K562 (cell line): Measurements from ENCODE around the gene DGCR8. TPM values are rescaled to one million over a fixed set of nuclear protein-coding genes. Genes with fewer than 3 reads are reported as not detected.

Experiments used
- ARID2 ChIP-seq: fragments of 450-650 bp; IDR thresholded peaks from 2 replicates; pipeline ENCODE4 v1.6.1; 2017; ENCODE audit warnings: antibody characterized with exemption, mild to moderate bottlenecking
- CCNT2 ChIP-seq: IDR thresholded peaks from 2 replicates; pipeline ENCODE4 v1.6.1; 2011; ENCODE audit warnings: borderline replicate concordance, low read depth, mild to moderate bottlenecking, moderate library complexity, mixed read lengths, low read length; ENCODE audit not compliant: insufficient read length; ENCODE audit errors: extremely low read depth
- CREB1 ChIP-seq, 2 experiments: sonication (generic) in 1 of 2; formaldehyde crosslinking in 1 of 2; IDR thresholded peaks; 2 replicates each; pipeline versions ENCODE4 v1.6.1 to v1.8.0; 2012 to 2022; ENCODE audit warnings: inconsistent platforms in 1 of 2, mild to moderate bottlenecking in 1 of 2, missing genetic modification reagents in 1 of 2, moderate library complexity in 1 of 2
- CTBP1 ChIP-seq: fragments of 450-650 bp; IDR thresholded peaks from 2 replicates; pipeline ENCODE4 v1.6.1; 2016; ENCODE audit warnings: borderline replicate concordance
- DNMT1 ChIP-seq: fragments of 450-650 bp; IDR thresholded peaks from 2 replicates; pipeline ENCODE4 v1.6.1; 2016; ENCODE audit warnings: antibody characterized with exemption, mild to moderate bottlenecking
- EHMT2 ChIP-seq: fragments of 450-650 bp; IDR thresholded peaks from 2 replicates; pipeline ENCODE4 v1.6.1; 2018; ENCODE audit warnings: antibody characterized with exemption
- ELF1 ChIP-seq: fragments of 200-800 bp; sonication (Bioruptor generic); IDR thresholded peaks from 2 replicates; pipeline ENCODE4 v1.6.1; 2016; ENCODE audit warnings: missing genetic modification characterization, missing compliant biosample characterization
- FOXA3 ChIP-seq, 2 experiments: fragments of 450-650 bp in 1 of 2; sonication (generic) in 1 of 2; formaldehyde crosslinking; IDR thresholded peaks in 1 of 2; conservative IDR thresholded peaks in 1 of 2; 2 replicates each; pipeline versions ENCODE4 v1.4.0 to v1.8.0; 2020 to 2022; ENCODE audit warnings: mild to moderate bottlenecking in 2 of 2, missing genetic modification reagents in 1 of 2
- HCFC1 ChIP-seq: IDR thresholded peaks from 2 replicates; pipeline ENCODE4 v1.6.1; 2012; ENCODE audit warnings: low read depth, low read length, improper control_type of control experiment
- HDAC3 ChIP-seq: fragments of 450-650 bp; IDR thresholded peaks from 2 replicates; pipeline ENCODE4 v1.6.1; 2018; ENCODE audit warnings: borderline replicate concordance, mild to moderate bottlenecking, moderate library complexity; ENCODE audit not compliant: partially characterized antibody
- KAT7 ChIP-seq: sonication (generic); formaldehyde crosslinking; IDR thresholded peaks from 2 replicates; pipeline ENCODE4 v1.8.0; 2022; ENCODE audit warnings: missing genetic modification reagents, mild to moderate bottlenecking, borderline replicate concordance
- MEF2A ChIP-seq: IDR thresholded peaks from 2 replicates; pipeline ENCODE4 v1.6.1; 2011; ENCODE audit warnings: low read depth, mild to moderate bottlenecking, low read length, moderate library complexity; ENCODE audit not compliant: control insufficient read depth
- POLR2AphosphoS5 ChIP-seq: IDR thresholded peaks from 2 replicates; pipeline ENCODE4 v1.6.1; 2011; ENCODE audit warnings: mild to moderate bottlenecking, low read depth, low read length, moderate library complexity; ENCODE audit not compliant: control insufficient read depth, insufficient read depth
- SP1 ChIP-seq: sonication (generic); formaldehyde crosslinking; IDR thresholded peaks from 2 replicates; pipeline ENCODE4 v1.8.1; 2022; ENCODE audit warnings: mild to moderate bottlenecking, missing genetic modification reagents
- ZBTB17 ChIP-seq: fragments of 450-650 bp; formaldehyde crosslinking; IDR thresholded peaks from 2 replicates; pipeline ENCODE4 v1.4.0; 2020; ENCODE audit warnings: mild to moderate bottlenecking
- ZKSCAN3 ChIP-seq: fragments of 250-450 bp; sonication (Bioruptor Pico); IDR thresholded peaks from 2 replicates; pipeline ENCODE4 v1.4.0; 2020
- ZNF23 ChIP-seq: fragments of 250-450 bp; sonication (Bioruptor Pico); IDR thresholded peaks from 2 replicates; pipeline ENCODE4 v1.4.0; 2020; ENCODE audit warnings: mild to moderate bottlenecking
- ZNF445 ChIP-seq: fragments of 250-450 bp; sonication (Bioruptor Pico); IDR thresholded peaks from 2 replicates; pipeline ENCODE4 v1.4.0; 2020; ENCODE audit warnings: low read depth, mild to moderate bottlenecking, moderate library complexity
- ZNF785 ChIP-seq: fragments of 250-450 bp; sonication (Bioruptor Pico); IDR thresholded peaks from 2 replicates; pipeline ENCODE4 v1.4.0; 2020; ENCODE audit warnings: mild to moderate bottlenecking
- ZNF79 ChIP-seq: fragments of 250-450 bp; sonication (Bioruptor Pico); IDR thresholded peaks from 2 replicates; pipeline ENCODE4 v1.4.0; 2020; ENCODE audit warnings: low read depth, mild to moderate bottlenecking, moderate library complexity
- polyA plus RNA-seq, 8 experiments: library from polyadenylated mRNA; depleted of rRNA in 4 of 8; stranded (reverse) in 5 of 8; unstranded in 3 of 8; fragments of >200 nt; fragmentation: Nextera tagmentation in 2 of 8; fragmentation: Illumina TruSeq in 1 of 8; extraction: Ambion mirVana in 2 of 8; extraction: Trizol in 1 of 8; gene quantifications; 2 replicates each; pipeline versions ENCODE4 v1.2.1 to v1.2.3, GENCODE V29; 2011 to 2014; ENCODE audit warnings: inconsistent platforms in 1 of 8, missing spikeins in 1 of 8
- total RNA-seq, 7 experiments: library from RNA; depleted of rRNA in 6 of 7; stranded (reverse); fragments of >200 nt in 6 of 7; fragmentation: Illumina TruSeq in 2 of 7; extraction: Trizol in 2 of 7; gene quantifications; 2 replicates each; pipeline versions ENCODE4 v1.2.1 to v1.2.3, GENCODE V29; 2011 to 2021; ENCODE audit warnings: low replicate concordance in 1 of 7
- TF ChIP-seq, protein P1 (sequence below), 2 experiments: fragments of 450-650 bp in 1 of 2; sonication (generic) in 1 of 2; formaldehyde crosslinking; conservative IDR thresholded peaks; 2 replicates each; pipeline versions ENCODE4 v1.4.0 to v1.8.1; 2020 to 2022; ENCODE audit warnings: mild to moderate bottlenecking in 1 of 2, missing genetic modification reagents in 1 of 2
- TF ChIP-seq, protein P2 (sequence below): IDR thresholded peaks from 2 replicates; pipeline ENCODE4 v1.6.1; 2016; ENCODE audit warnings: missing genetic modification characterization, missing compliant biosample characterization
- TF ChIP-seq, protein P3 (sequence below): fragments of 250-450 bp; sonication (Bioruptor Pico); IDR thresholded peaks from 2 replicates; pipeline ENCODE4 v1.5.1; 2021; ENCODE audit warnings: mild to moderate bottlenecking
- TF ChIP-seq, protein P4 (sequence below): fragments of 450-650 bp; formaldehyde crosslinking; IDR thresholded peaks from 2 replicates; pipeline ENCODE4 v1.4.0; 2022; ENCODE audit warnings: mild to moderate bottlenecking, moderate library complexity

Gene DGCR8
- total and polyA plus RNA-seq, 9 of the 15 experiments (the other 6 are each of a cell fraction or from before 2014, with no cell fraction given), result 5.9 to 144 (median 80.1) TPM

DNA sequence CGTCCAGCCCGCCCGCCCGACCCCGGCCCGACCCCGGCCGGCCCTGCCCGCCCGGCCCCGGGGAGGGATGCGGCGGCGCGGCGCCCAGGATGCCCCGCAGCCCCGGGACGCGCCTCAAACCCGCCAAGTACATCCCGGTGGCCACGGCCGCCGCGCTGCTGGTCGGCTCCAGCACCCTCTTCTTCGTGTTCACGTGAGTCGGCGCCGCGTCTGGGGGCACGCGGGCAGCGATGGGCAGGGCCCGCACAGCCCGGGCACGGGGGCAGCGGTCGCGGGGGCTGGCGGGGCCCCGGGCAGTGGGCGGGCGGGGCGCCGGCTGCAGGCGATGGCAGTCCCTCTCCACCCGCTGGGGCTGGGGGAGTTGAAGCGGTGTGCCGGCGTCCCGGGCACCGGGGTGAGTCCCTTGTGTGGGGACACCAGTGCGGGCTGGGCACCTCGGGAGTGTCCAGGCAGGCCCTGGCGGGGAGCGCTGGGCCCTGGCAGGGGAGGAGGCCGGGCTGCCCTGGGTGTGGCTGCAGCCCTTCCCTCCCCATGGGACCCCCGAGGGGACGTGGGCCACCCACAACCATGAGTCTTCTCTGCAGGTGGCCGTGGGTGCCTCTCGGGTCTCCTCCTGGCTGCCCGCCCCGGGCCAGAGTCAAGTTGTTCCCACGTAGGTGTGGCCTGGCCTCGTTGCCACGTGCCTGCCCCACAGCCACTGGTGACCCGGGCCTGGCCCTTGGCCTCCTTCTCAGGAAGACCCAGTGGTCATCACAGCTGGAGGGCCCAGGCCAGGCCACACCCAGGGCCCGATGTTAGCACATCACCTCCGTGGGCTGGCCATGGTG is 52.0 kb downstream of the DGCR8 start (continued):
- TF ChIP-seq, protein P1, sequence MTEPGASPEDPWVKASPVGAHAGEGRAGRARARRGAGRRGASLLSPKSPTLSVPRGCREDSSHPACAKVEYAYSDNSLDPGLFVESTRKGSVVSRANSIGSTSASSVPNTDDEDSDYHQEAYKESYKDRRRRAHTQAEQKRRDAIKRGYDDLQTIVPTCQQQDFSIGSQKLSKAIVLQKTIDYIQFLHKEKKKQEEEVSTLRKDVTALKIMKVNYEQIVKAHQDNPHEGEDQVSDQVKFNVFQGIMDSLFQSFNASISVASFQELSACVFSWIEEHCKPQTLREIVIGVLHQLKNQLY (CRISPR knock-in tag; conservative IDR thresholded peaks at IDR 0.05), result peak in 1 of 2 experiments; percentile 83; a peak in 1 of 4 replicates
- TF ChIP-seq KAT7 (CRISPR knock-in tag), result no peak
- no peak for TF ChIP-seq POLR2AphosphoS5
- peak; percentile 64 for TF ChIP-seq ZBTB17 (CRISPR knock-in tag)
- TF ChIP-seq, protein P2, sequence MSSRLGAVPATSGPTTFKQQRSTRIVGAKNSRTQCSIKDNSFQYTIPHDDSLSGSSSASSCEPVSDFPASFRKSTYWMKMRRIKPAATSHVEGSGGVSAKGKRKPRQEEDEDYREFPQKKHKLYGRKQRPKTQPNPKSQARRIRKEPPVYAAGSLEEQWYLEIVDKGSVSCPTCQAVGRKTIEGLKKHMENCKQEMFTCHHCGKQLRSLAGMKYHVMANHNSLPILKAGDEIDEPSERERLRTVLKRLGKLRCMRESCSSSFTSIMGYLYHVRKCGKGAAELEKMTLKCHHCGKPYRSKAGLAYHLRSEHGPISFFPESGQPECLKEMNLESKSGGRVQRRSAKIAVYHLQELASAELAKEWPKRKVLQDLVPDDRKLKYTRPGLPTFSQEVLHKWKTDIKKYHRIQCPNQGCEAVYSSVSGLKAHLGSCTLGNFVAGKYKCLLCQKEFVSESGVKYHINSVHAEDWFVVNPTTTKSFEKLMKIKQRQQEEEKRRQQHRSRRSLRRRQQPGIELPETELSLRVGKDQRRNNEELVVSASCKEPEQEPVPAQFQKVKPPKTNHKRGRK (tag), result no peak
- no peak for TF ChIP-seq HDAC3
- no peak for TF ChIP-seq HCFC1
- TF ChIP-seq ARID2, result no peak
- TF ChIP-seq, protein P3, sequence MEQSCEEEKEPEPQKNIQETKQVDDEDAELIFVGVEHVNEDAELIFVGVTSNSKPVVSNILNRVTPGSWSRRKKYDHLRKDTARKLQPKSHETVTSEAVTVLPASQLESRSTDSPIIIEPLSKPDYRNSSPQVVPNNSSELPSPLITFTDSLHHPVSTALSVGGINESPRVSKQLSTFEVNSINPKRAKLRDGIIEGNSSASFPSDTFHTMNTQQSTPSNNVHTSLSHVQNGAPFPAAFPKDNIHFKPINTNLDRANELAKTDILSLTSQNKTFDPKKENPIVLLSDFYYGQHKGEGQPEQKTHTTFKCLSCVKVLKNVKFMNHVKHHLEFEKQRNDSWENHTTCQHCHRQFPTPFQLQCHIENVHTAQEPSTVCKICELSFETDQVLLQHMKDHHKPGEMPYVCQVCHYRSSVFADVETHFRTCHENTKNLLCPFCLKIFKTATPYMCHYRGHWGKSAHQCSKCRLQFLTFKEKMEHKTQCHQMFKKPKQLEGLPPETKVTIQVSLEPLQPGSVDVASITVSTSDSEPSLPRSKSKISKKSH (CRISPR knock-in tag), result no peak
- TF ChIP-seq ZNF23 (CRISPR knock-in tag), result no peak
- TF ChIP-seq ZKSCAN3 (CRISPR knock-in tag), result no peak
- no peak for TF ChIP-seq EHMT2
- TF ChIP-seq CREB1 (IDR thresholded peaks at IDR 0.05), result no peak
- no peak for TF ChIP-seq CREB1 (CRISPR knock-in tag; IDR thresholded peaks at IDR 0.05)
- no peak for TF ChIP-seq SP1 (CRISPR knock-in tag)
- TF ChIP-seq ZNF445 (CRISPR knock-in tag), result no peak
- no peak for TF ChIP-seq ELF1 (tag)
- TF ChIP-seq FOXA3 (CRISPR knock-in tag; conservative IDR thresholded peaks at IDR 0.05 in 1 of 2, IDR thresholded peaks at IDR 0.05 in 1 of 2), result no peak
- no peak for TF ChIP-seq DNMT1
- no peak; the same call in 1 of the 2 replicates for TF ChIP-seq CTBP1
- no peak for TF ChIP-seq ZNF785 (CRISPR knock-in tag)
- no peak for TF ChIP-seq MEF2A
- TF ChIP-seq, protein P4, sequence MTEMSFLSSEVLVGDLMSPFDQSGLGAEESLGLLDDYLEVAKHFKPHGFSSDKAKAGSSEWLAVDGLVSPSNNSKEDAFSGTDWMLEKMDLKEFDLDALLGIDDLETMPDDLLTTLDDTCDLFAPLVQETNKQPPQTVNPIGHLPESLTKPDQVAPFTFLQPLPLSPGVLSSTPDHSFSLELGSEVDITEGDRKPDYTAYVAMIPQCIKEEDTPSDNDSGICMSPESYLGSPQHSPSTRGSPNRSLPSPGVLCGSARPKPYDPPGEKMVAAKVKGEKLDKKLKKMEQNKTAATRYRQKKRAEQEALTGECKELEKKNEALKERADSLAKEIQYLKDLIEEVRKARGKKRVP, result no peak
- no peak for TF ChIP-seq ZNF79
- no peak for TF ChIP-seq CCNT2
